ENCODE results near the gene UBAC1.

Gene UBAC1

DNA sequence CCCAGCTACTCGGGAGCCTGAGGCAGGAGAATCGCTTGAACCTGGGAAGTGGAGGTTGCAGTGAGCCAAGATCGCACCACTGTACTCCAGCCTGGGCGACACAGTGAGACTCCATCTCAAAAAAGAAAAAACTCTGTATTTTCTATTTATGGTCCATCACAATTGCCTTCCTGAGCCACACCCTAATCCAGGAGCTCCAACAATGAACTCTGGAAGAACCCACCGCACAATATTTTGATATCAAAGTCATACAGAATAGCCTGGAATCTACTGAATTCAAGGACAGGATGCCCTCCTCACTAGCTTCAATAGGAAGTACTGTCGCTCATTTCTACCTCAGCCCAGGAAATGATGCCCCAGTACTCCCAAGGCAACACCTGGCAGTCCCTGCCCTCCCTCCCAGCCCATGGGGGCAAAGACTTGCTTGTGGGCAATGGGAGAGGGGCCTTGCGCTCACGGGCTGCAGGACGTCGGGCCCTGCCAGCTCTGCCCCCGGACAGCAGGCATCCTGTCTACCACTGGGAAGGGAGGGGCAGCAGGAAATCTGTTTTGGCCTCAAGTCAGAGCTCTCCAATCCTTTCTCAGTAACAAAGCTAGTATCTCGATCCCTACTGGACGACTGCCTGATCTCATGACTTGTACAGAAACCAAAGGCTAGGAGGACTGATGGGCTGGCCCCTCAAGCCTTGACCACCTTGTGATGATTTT, 19.7 kb downstream of the UBAC1 start:
- no peak for DNase-seq (ENCODE audit: low read depth)
- TF ChIP-seq CTCF (IDR thresholded peaks at IDR 0.05; ENCODE audit: control insufficient read depth, insufficient read depth, low read depth, low read length, missing control alignments) = no peak
- H3K4me3 ChIP-seq (ENCODE audit: control insufficient read depth, low read depth, low read length) = no peak overlapping the region

GRCh38 chr9:135939351-135940265, 21.6 kb downstream of the UBAC1 start:
- H3K4me3 ChIP-seq (ENCODE audit: control insufficient read depth, low read depth, low read length) = no peak overlapping the region
- no peak for DNase-seq (ENCODE audit: low read depth)
- no peak for TF ChIP-seq CTCF (IDR thresholded peaks at IDR 0.05; ENCODE audit: control insufficient read depth, insufficient read depth, low read depth, low read length, missing control alignments)

DNA sequence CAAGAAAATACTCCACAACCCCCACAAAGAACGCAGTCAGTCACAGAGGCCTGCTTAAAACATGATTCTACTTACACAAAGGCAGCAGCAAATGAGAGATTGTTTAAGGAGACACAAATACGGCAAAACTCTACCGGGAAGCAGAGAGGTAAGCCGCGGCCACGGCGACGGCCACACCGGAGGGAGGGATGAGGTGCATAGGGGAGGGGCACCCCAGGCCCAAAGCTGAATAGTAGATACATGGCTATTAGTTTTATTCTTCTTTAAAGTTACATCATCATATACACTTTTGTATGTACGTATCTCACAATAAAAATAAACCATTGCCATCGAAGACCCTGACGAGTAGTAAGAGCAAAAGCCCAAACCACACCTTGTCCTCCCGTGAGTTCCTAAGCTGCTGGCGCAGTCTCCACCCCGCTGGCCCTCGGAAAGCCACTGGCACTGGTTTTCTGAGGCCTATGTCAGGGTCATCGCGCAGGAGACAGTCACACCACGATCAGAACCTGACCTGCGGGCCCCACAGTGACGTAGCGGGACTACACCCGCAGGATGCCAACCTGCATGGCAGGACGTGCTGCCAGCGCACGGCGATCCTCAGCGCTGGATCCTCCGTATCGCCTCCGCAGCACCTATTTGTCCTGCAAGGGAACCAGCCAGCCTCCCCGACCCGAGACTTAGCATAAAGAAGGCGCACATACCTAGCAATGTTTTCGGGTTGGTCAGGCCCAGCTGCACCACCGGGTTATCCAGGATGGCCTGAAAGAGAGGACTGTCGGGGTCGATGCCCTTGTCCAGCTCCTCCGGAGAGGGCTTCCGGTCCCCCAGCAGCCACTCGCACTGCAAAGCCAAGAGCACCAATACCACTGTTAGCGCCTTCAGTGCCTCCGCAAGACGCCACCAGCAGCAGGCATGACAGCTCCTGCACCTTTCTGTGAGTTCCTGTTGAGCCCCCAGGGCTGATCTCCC, 23.4 kb downstream of the UBAC1 start:
- no peak for DNase-seq (ENCODE audit: low read depth)
- no peak for TF ChIP-seq CTCF (IDR thresholded peaks at IDR 0.05; ENCODE audit: control insufficient read depth, insufficient read depth, low read depth, low read length, missing control alignments)

GRCh38 chr9:135933114-135933513, 28.1 kb downstream of the UBAC1 start:
- no peak for DNase-seq (ENCODE audit: low read depth)
- H3K4me3 ChIP-seq (ENCODE audit: control insufficient read depth, low read depth, low read length) = no peak overlapping the region
- TF ChIP-seq CTCF (IDR thresholded peaks at IDR 0.05; ENCODE audit: control insufficient read depth, insufficient read depth, low read depth, low read length, missing control alignments) = no peak

More for the DNA sequence above, 23.4 kb downstream of the UBAC1 start:
- H3K4me3 ChIP-seq (ENCODE audit: control insufficient read depth, low read depth, low read length) = no peak overlapping the region

- no peak for TF ChIP-seq CTCF (IDR thresholded peaks at IDR 0.05; ENCODE audit: control insufficient read depth, insufficient read depth, low read depth, low read length, missing control alignments)
- no peak overlapping the region for H3K4me3 ChIP-seq (ENCODE audit: control insufficient read depth, low read depth, low read length)
- no peak for DNase-seq (ENCODE audit: low read depth)
These were observed 28.5 kb downstream of the UBAC1 start for GRCh38 chr9:135932656-135933055.

DNA sequence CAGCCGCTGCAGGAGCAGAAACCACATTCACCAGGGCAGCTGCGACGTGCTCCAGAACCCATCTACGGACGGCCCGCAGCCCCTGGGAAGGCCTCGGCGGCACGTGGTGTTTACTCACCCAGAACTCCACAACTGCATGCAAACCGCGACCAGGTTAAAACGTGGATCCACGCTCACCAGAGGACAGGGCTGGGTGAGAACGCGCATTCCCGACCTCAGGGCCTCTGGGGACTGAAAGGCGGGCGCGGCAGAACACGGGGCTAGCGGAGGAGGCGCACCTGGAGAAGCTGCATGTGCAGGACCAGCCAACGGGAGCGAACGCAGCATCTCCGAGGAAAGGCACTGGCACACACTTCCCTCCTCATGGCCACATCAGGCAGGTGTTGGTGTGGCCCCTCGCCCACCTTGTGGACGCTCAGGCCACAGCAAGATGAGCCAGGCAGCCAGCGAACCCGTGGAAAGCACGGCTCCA, 29.8 kb downstream of the UBAC1 start:
- H3K4me3 ChIP-seq (ENCODE audit: control insufficient read depth, low read depth, low read length) = no peak overlapping the region
- no peak for TF ChIP-seq CTCF (IDR thresholded peaks at IDR 0.05; ENCODE audit: control insufficient read depth, insufficient read depth, low read depth, low read length, missing control alignments)
- DNase-seq (ENCODE audit: low read depth) = no peak

Measured in AG09309 (cell line).